Myocyte (in vitro differentiated cells): ENCODE data around the gene MGLL. TPM values are rescaled to one million over a fixed set of nuclear protein-coding genes. Genes with fewer than 3 reads are reported as not detected.
A peak's percentile ranks its signal among the peaks of the same experiment; 100 is the strongest.

Experiments used
- DNase-seq: peaks from one replicate; pipeline ENCODE4 v3.0.0-alpha.2; 2012; ENCODE audit warnings: low read depth
- total RNA-seq: library from RNA; depleted of rRNA; stranded (reverse); fragments of >200 nt; gene quantifications from 2 replicates; pipeline ENCODE4 v1.2.3, GENCODE V29; 2014

The MGLL gene
- total RNA-seq, 1 donor from 2014 or later, result 102 TPM

DNA sequence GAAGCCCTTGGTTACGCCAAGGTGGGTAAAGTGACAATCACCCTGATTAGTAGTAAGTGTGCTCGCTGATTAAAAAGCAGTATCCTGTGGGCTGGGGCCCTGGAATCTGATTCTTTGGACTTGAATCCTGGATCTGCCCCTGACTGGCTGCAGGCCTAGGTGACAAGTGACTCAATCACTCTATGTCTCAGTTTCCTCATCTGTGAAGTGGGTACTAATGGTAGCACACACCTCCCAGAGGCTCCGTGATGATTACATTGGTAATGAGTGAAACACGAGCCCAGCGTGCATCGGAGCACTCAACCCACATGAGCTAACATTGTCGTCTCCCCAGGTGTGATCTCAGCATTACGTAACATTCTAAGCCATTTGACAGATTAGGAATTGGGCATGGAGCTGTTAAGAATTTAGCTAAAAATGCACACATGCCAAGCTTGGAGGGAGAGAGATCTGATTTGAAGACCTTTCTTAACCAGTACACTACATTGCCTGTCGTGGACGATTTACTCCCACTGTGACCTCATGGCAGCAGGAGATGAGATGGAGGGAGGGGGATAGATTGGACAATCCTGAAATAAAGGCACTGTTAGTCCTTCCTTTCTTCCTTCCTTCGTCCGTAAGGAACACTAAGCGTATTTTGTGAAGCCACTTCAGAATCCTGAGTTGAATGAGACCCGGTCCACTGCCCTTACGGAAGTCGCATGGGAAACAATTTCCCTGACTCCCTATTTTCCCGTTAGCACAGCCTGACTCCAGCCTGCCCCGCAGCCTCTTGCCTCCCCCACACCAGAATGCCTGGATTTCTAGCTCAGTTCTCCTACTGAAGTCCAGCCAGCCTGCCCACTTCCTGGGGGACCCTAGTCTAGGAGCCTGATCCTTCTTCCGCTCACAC is 32.1 kb downstream of the MGLL start:
- DNase-seq, result no peak

GRCh38 chr3:127789051-127789450 is 33.3 kb downstream of the MGLL start:
- no peak for DNase-seq

GRCh38 chr3:127788451-127788909 is 33.8 kb downstream of the MGLL start:
- DNase-seq, result no peak

- DNase-seq, result no peak
These were observed 34.5 kb downstream of the MGLL start for GRCh38 chr3:127787571-127788365.

DNA sequence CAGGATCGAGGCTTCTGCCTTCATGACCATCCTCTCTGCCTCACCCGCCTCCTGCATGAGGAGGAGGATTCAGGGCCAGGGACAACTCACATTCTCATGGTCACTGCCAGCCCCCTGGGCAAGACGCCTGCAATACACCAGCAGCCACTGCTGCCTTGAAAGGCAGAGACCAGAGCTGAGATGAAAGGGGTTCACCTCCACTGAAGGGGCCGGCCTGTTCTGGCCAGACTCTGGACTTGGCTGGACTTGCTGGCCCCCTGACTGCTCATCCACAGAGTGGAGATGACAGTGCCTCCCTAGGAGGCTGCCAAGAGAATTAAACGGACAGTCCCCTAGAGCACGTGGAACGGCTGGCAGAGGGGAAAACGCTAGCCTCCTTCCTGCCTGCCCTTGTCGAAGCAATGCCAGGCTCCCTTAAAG is 35.2 kb downstream of the MGLL start:
- DNase-seq, result no peak

DNA sequence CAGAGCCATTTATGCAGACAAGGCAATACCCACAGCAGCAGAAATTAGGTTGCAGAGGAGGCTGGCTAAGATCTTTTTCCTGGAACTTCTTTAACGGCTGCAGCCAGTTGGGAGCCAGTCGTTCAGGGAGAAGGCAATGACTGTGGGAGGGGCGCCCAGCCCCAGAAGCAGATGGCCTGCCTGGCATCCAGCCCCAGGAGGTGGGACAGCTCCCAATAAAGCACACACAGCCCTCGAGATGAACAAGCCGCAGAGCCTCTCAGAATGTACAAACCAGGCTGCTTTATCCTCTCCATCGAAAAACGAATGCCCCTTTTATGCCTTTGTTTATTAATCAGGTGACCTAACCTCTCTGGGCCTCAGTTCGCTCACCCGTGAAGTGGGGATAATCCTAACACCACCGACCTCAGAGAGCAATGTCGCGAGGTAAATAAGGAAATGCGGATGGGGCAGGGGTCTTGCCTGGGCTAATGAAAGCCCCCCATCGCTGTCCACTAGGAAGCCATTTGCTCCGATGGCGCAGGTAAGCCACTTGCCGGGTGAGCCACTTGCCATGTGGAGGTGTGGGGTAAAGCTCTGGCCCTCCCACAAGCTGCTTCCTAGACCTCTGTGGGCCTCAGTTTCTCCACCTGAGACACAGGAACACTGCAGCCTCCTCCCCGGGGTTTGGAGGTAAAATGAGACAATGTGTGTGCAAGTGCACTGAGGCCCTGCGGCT is 35.8 kb downstream of the MGLL start:
- DNase-seq, result peak; percentile 93

DNA sequence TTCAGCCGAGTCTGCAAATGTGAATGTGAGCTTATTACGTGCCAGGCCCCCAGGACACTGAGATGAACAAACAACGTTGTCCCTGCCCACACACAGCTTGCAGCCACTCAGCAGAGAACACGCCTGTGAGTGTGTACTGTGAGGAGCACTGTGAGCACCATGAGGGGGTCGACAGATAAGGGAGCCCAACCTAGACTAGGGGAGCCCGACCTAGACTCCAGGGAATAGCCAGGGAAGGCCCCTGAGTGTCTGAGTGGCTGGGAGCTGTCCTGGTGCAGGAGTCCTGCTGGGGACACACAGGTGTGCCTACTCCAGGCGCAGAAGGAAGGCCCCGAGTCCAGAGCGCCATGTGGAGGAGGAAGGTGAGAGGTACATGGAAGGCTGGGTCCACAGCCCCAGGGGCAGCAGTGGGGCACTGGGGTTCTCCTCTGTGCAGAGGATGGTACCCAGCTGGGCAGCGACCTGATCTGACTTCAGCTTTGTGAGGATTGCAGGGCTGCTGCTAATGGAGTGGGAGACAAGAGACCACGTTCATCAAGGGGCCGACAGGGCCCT is 36.5 kb downstream of the MGLL start:
- no peak for DNase-seq

DNA sequence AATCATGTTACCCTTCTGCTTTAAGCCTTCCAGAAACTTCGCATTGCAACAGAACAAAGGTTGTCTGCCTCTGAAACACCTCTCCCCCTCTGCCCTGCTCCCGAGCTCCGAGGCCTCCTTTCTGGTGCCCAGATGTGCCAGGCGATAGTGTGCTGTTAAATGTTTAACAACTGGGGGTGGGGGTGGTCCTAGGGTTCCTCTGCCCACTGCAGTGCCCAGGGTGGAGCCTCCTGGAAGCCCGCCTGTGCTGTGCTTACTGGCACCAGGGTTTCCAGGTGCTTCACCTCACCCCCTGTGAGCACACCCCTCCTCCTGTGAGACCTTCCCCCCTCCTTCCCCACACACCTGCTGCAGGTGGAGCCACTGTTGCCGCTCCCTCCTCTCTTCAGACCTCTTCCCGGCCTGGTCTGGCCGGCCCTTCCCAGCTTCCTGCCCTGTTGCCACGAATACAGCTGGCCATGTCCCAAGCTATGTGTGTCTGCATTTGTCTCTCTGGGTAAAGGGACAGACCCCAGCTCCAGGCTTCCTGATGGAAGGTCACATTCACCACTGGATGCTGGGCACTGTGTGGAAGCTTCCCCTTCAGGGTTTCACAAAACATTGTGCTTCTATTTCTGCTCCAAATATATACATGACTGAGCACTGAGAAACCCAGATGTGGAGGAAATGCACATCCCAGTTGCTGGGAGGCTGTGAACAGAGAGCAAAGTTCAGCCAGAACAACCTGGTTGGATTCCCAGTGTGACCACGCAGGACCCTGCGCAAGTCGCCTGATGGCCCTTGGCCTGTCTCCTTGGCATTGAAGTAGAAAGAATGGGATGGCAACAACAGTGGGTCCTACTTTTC is 37.2 kb downstream of the MGLL start:
- DNase-seq, result peak; percentile 67

DNA sequence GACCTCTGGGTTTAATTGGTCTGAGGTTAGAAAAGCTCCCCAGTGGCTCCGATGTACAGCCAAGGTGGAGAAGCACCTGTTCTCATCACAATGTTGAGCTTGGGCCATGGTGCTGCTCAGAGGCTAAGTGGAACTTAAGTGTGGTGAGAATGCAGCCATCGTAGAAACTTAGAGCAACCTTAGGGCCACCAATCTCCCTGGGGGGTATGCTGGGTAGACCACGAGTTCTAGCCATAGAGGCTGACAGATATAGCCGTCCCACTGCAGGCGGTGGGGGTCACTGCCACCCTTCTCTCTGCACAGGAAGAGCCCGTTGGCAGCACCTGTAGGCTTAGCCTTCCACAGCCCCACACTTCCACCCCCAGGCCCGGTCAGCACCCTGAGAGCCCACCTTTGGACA is 38.0 kb downstream of the MGLL start:
- DNase-seq, result peak; percentile 58

DNA sequence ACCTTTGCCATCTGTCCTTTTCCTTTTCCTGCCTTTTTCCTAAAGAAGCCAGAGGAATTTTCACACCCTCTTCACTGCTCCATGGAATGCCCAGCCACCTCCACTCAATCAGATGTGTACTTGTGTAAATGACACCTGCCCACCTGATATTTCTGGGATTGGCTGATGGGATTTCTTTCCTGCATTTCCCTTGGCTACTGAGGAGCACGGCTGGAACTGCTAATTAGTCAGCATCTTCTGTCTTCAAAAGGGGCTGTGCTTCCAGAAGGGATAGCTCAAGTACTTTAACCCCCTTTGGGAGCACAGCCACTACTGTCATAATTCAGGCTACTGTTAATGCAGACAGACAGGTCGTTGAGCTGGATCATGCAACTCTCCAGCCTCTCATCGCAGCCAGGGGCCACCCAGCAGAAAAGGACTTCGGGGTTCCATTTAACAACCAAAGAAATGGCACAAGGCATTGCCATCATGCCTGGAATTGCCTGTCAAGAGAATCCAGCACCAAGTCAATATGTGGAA is 38.6 kb downstream of the MGLL start:
- no peak for DNase-seq

DNA sequence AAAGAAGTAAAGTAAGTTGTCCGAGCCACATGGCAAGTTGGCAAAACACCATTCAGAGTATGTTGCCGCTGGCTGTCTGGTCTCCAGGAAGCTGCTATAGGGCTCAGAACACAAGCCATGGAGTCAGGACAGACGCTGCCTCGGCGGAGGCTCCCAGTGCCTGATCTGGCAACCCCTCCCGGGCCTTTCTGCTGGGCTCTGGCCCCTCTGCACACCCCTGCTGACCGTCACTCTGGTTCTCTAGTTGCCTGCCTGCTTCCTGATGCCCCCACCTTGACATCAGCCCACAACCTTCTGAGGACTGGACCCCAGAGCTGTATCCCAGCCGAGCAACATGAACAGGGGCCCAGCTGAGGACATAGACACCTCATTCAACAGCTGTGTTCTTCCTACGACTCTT is 39.1 kb downstream of the MGLL start:
- DNase-seq, result no peak

DNA sequence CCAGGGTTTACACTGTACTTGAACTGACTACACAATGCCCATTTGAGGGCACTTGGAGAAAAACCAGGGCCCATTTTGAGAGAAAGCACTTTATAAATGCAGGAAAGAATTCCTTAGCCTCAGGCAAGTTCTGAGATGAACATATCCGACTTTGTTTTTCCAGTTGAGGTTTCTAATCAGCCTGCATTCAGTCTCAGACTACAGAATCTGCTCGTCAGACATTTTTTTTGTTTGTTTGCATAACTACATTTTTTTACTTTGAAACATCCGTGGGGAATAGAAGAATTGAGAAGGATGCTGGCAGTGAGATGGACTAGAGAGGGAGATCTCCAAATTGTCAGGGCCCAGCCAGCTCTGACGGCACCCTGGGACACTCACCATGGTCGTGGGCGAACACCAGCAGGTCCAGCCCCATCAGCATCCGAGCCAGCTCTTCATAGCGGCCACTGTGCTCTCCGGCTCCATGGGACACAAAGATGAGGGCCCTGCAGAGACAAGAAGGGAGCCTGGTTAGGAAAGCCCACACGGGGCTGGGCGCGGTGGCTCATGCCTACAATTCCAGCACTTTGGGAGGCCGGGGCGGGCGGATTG is 40.8 kb downstream of the MGLL start:
- no peak for DNase-seq

DNA sequence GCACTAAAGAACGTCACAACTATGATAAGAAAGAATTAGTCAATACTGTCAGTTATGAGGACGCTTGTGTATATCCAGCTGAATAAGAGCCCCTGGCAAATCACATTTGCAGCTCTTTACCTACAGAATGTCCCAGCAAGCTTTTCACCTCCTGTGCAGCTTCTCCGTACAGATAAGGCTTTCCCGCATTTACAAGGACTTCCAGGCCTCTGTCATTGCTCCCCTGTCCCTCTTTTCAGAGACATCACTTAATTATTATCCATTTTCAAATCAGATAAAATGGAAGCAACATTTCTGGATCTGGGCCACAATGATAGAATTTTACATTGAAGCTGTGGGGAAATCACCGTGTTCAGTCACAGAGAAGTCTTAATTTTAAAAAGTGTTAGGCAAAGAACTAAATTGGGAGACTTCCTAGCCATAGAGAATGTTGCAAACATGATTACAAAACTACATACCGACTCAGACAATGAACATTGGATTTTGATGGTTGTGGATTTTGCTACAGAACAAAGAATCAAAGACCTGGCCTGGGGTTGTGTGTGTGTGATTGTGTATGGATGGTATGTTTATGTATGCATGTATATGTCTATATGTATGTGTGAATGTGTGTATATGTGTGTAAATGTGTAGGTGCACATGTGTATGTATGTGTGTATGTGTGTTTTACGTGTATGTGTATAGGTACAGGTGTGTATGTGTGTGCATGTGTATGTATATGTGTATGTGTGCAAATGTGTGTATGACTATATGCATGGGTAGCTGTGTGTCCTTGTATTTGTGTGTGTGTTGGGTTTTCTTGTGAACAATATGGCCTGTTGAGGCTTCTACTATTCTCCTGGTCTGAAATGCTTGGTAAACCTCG is 41.5 kb downstream of the MGLL start:
- no peak for DNase-seq

- DNase-seq, result peak; percentile 93
These were observed 42.6 kb downstream of the MGLL start for GRCh38 chr3:127779747-127780146.

DNA sequence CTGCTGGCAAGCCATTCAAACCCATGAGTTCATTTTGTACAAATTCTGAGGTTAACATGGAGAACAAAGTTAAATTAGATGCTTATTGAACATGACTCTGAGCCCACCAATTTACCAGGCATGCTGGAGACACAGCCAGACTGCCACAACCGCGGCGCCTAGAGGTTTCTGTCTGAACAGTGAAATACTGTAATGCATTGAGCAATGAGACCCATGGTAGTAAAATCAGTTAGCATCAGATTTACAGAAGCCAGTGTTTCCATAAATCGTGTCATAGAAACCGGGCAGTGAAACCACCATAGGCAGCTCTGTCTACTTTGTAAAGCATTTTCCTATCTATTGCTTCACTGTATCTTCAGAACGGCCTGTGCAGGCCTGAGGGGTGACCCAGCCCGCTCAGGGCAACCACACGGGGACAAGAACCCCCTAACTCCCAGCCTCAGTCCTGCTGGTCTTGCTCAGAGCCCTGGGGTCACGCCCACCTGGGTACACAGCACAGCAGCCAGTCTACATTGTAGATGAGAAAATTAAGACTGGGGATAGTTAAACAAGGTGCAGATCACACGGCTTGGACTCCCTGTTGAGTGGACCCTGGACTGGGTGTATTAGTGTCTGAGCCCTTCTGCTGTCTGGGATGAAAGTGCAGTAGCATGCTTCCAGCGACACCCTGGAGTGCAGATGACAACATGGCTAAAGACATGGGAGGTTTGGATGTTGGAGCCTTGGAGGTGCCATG is 44.2 kb downstream of the MGLL start:
- no peak for DNase-seq

DNA sequence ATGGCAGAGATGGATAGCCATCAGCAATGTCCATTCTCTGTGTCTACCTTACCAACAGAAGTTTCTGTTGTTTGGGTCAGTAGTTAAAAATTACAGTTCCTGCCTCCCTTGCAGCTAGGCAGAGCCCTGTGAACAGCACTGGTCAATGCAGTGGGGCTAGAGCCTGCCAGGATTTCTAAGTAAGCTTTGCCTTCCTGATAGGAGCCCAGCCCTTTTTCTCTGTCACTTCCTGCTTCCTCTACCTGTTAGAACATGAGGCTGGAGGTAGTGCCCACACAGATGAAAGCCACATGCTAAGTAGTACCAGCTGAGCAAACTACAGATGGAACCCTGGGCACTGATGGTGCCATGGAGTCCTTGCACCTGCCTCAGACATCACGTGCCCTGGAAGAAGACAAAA is 45.0 kb downstream of the MGLL start:
- DNase-seq, result no peak

GRCh38 chr3:127776347-127776746 is 46.0 kb downstream of the MGLL start:
- DNase-seq, result no peak
